Measurements from ENCODE around the gene PRDM7.

DNA sequence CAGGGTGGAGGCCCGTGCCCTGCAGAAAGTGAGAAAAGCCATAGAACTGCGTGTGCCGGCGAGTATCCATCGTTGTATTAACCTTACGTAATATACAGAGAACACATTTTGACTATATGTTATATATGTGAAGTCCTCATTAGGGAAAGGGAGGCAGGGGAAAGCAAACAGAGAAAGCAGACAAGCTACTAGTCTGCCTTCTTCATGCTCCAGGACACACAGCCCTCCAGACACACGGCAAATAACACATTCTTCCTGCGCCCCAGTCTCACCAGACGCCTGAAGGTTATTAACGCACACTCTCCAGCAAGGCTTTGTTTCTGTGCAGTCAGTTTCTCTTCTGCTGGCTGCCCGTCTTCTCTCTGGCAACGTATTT lies 28.8 kb downstream of the PRDM7 start:
- TF ChIP-seq, protein P1, sequence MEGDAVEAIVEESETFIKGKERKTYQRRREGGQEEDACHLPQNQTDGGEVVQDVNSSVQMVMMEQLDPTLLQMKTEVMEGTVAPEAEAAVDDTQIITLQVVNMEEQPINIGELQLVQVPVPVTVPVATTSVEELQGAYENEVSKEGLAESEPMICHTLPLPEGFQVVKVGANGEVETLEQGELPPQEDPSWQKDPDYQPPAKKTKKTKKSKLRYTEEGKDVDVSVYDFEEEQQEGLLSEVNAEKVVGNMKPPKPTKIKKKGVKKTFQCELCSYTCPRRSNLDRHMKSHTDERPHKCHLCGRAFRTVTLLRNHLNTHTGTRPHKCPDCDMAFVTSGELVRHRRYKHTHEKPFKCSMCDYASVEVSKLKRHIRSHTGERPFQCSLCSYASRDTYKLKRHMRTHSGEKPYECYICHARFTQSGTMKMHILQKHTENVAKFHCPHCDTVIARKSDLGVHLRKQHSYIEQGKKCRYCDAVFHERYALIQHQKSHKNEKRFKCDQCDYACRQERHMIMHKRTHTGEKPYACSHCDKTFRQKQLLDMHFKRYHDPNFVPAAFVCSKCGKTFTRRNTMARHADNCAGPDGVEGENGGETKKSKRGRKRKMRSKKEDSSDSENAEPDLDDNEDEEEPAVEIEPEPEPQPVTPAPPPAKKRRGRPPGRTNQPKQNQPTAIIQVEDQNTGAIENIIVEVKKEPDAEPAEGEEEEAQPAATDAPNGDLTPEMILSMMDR (IDR thresholded peaks at IDR 0.05; ENCODE audit: low read length) = no peak
- no peak for TF ChIP-seq EZH2 (IDR thresholded peaks at IDR 0.05; ENCODE audit: borderline replicate concordance, low read length)
